DMS153 (cell line): ENCODE measurements around the gene IL15RA.
"Not testable (repeated sequence)": the region's sequence is repeated elsewhere in the genome, so short reads cannot be mapped to it uniquely, and the experiment has no call there.

Source experiments
- DNase-seq: peaks from one replicate; lab custom pipeline; 2025; lab: John Stamatoyannopoulos, UW

IL15RA gene

GRCh38 chr10:6005856-6006395, 28.6 kb upstream of the IL15RA start:
- DNase-seq, result no peak

- not testable (repeated sequence) for DNase-seq
Measured at GRCh38 chr10:6005161-6005804, 27.9 kb upstream of the IL15RA start.

GRCh38 chr10:6002809-6003510, 25.6 kb upstream of the IL15RA start:
- DNase-seq, result no peak

- DNase-seq, result no peak
Measured at GRCh38 chr10:5999440-6000165, 22.3 kb upstream of the IL15RA start.

- DNase-seq, result no peak
Measured at GRCh38 chr10:5996696-5997095, 19.4 kb upstream of the IL15RA start.

GRCh38 chr10:5992398-5992797, 15.1 kb upstream of the IL15RA start:
- no peak for DNase-seq

- DNase-seq, result no peak
Measured at GRCh38 chr10:5991708-5992107, 14.4 kb upstream of the IL15RA start.

- no peak for DNase-seq
Measured at GRCh38 chr10:5989756-5990155, 12.4 kb upstream of the IL15RA start.

GRCh38 chr10:5988336-5988920, 11.1 kb upstream of the IL15RA start:
- no peak for DNase-seq

GRCh38 chr10:5987747-5988146, 10.4 kb upstream of the IL15RA start:
- DNase-seq, result no peak

- no peak for DNase-seq
Measured at GRCh38 chr10:5985029-5985428, 7.7 kb upstream of the IL15RA start.

- no peak for DNase-seq
Measured at GRCh38 chr10:5983774-5984173, 6.4 kb upstream of the IL15RA start.

- no peak for DNase-seq
Measured at GRCh38 chr10:5981529-5981928, 4.2 kb upstream of the IL15RA start.

- no peak for DNase-seq
Measured at GRCh38 chr10:5978230-5978489, 817 bp upstream of the IL15RA start.

GRCh38 chr10:5976512-5977470, 552 bp downstream of the IL15RA start:
- no peak for DNase-seq

GRCh38 chr10:5975641-5976473, 1.5 kb downstream of the IL15RA start:
- DNase-seq, result no peak

- DNase-seq, result no peak
Measured at GRCh38 chr10:5973069-5973468, 4.3 kb downstream of the IL15RA start.

- DNase-seq, result no peak
Measured at GRCh38 chr10:5971886-5972285, 5.5 kb downstream of the IL15RA start.

GRCh38 chr10:5971315-5971832, 6.0 kb downstream of the IL15RA start:
- no peak for DNase-seq

GRCh38 chr10:5970527-5970926, 6.8 kb downstream of the IL15RA start:
- no peak for DNase-seq
